CD4-positive, alpha-beta T cell treated with Interleukin-15 for 4 hours (primary cell): ENCODE data around the gene ZNF462.
"Not testable (repeated sequence)": the region's sequence is repeated elsewhere in the genome, so short reads cannot be mapped to it uniquely, and the experiment has no call there.

Source experiments
- DNase-seq: peaks from one replicate; pipeline ENCODE4 v3.0.0-alpha.2; 2020; ENCODE audit warnings: low spot score

Gene ZNF462

GRCh38 chr9:106962122-106962521 lies 99.2 kb downstream of the ZNF462 start:
- DNase-seq = no peak

GRCh38 chr9:106962615-106963363 lies 99.8 kb downstream of the ZNF462 start:
- no peak for DNase-seq

- DNase-seq = no peak
These were observed 100.7 kb downstream of the ZNF462 start for GRCh38 chr9:106963684-106964083.

GRCh38 chr9:106964329-106964728 lies 101.4 kb downstream of the ZNF462 start:
- DNase-seq = no peak

- no peak for DNase-seq
These were observed 102.0 kb downstream of the ZNF462 start for GRCh38 chr9:106964822-106965525.

DNA sequence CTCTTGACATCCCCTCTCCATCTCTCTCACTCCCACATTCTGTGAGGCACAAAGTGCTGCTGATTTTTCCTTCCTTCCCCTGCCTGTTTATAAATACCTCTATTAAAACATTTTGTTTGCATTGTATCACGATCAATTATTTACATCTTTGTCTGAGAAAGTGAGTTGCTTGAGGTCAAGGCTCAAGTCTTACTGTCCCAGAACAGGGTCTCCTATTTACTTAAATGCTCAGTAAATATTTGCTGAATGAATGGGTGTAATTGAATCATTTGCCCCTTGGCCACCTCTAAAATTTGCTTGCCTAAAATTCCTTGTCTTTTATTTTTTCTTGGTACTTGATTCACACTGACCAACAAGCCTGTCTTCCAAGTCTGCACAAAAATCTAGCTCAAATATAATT lies 103.5 kb downstream of the ZNF462 start:
- no peak for DNase-seq

GRCh38 chr9:106969696-106970095 lies 106.7 kb downstream of the ZNF462 start:
- DNase-seq = no peak

GRCh38 chr9:106970219-106970975 lies 107.4 kb downstream of the ZNF462 start:
- DNase-seq = no peak

- DNase-seq = no peak
These were observed 108.1 kb downstream of the ZNF462 start for GRCh38 chr9:106970976-106971457.

DNA sequence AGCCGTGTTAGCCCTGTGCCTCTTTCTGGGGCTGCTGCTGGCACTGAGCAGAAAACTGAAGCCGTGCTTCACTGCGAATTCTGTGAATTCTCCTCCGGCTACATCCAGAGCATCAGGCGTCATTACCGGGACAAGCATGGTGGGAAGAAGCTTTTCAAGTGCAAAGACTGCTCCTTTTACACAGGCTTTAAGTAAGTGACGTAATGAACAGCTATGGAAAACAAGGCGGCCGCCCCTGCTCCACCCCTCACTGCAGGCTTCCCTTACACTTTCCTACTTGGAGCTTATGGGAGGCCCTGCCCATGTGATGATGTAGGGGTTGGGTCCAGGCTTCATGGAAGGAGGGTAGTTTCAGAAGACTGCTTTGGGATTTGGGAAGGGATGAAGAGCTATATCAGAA lies 109.1 kb downstream of the ZNF462 start:
- DNase-seq = no peak

DNA sequence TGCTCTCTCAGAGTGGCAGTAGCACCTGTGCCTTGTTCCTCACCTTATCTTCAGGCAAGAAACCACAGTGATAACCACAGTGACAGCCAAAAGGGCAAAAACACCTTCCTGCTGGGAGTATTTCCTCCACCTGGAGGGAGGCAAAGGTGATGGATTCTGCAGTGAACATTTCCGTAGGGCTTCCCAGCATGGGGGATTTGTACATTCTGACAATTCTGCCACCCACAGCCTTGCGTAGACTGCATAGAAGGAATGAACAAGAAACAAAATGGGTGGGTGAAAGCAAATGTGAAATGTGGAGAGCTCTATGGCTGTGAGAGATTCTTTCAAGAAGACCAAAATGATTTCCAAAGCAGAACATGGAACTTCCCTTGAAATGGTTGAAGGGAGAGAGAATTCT lies 111.4 kb downstream of the ZNF462 start:
- DNase-seq = no peak

DNA sequence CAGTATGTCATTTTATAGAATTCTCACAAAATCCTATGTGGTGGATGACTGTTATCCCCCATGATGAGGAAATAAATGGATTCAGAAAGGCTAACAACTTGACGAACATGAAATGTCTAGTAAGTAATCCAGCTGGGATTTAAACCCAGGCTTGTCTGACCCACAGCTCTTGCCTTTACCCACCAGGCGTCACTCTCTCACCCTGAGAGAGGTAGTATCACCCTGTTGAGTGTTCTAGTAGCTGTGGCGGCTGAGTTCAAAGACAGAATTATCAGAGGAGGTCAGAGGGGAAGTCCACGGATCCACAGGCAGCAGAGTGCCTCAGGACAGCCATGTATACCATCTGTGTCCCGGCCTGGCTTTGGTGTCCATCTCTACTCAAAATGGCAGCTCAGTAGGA lies 113.8 kb downstream of the ZNF462 start:
- DNase-seq = no peak

DNA sequence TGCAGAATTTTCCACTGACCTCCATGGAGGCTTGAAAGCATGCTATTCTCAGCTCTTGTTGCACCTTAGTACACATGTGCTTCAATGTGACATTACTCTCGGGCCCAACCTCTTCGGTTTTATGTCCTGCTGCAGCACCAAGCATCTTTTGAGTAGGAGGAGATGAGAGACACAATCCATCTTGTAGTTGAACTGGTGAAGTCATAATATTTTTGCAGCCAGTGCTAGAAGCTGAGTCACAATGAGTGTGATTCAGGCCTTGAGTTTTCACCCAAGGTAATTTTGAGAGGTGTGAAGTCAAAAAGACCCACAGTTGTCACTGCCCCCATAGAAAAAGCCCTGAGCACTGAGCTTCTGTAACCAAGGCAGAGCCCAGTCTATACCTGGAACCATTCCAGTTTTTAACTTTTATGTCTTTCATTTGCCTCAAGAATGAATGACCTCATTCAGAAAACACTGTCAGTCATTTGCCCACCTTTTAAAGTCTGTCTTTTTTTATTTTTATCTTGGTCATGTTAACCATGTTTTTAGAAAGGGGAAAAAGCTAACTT lies 117.7 kb downstream of the ZNF462 start:
- DNase-seq = no peak

DNA sequence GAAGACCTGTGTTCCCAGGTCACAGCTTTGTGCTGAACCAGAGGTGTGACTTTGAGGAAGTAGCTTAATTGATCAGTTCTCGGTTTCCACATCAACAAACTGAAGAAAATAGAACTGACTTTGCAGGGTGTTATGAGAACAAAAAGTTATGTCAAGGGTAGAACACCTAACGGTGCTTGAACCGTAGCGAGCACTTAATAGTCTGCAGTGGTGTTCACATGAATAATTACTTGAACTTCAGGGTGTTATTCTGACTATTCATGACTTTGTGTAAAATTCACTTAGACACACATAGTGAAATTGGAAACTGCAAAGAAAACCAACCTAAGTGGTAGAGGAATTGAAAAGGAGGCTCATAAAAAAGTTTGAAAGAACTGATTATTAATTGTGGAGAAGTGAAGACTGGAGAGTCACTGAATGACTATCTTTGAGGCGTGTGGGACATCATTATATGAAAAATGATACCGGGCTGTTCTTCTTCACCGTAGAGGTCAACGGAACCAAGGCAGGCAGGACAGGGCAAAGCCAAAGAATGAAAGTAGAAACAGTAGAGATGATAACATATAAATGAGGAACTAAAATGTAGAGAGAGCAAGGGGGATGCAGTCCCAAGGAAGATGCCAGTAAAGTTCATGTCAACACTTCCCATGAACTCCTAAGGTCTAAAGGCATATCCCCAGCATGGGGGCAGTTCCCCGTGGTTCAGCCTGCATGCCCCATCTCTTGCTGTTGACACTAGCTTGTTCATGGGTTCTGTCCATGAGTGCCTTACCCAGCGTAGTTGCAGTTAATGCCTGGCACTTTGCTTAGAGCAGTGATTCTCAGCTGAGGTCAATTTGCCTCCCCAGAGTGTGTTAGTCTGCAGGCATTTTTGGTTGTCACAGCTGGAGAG lies 118.7 kb downstream of the ZNF462 start:
- no peak for DNase-seq

- DNase-seq = no peak
These were observed 119.7 kb downstream of the ZNF462 start for GRCh38 chr9:106982636-106983035.

GRCh38 chr9:106983346-106983745 lies 120.4 kb downstream of the ZNF462 start:
- DNase-seq = no peak

- DNase-seq = not testable (repeated sequence)
These were observed 126.9 kb downstream of the ZNF462 start for GRCh38 chr9:106989904-106990303.

GRCh38 chr9:106992186-106992585 lies 129.2 kb downstream of the ZNF462 start:
- DNase-seq = no peak

DNA sequence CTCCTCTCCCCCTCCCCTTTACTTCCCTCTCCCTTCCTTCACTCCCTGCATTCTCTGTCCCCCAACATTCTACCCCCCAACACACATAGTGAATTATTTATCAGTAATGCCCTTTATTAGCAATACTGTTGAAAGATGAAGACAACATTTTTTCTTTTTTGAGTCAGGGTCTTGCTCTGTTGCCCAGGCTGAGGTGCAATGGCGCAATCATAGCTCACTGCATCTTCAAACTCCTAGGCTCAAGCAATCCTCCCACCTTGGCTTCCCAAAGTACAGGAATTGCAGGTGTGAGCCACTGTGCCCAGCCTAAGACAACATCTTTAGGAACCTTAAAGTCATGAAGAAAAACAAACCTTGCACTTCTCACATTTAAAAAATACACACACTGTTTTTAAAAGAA lies 130.6 kb downstream of the ZNF462 start:
- no peak for DNase-seq

- DNase-seq = no peak
These were observed 131.5 kb downstream of the ZNF462 start for GRCh38 chr9:106994463-106994862.

DNA sequence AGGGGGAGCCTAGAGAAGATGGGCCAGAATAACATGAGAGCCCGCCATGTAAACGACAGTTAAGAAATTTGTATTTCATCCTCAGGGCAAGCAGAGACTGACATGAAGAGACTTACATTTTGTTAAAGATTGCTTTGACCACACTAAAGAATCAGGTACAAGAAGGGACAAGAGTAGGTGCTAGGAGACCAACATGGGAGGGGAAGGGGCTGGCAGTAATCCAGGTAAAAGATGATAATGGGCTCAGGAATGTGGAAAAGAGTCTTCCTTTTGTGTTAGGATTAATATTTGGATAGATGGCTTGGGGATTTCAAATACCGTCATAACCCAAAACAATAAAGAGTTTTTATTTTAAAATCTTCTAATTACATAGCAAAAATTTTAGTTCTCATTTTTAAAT lies 137.3 kb downstream of the ZNF462 start:
- DNase-seq = no peak
